Motor neuron (in vitro differentiated cells): ENCODE data around the gene NRAP. TPM values are rescaled to one million over a fixed set of nuclear protein-coding genes. Genes with fewer than 3 reads are reported as not detected.
"Not testable (repeated sequence)": the region's sequence is repeated elsewhere in the genome, so short reads cannot be mapped to it uniquely, and the experiment has no call there.

Experiments
- ATAC-seq, 8 experiments: fragments of 200-7000 bp; cut with Tn5 transposase; replicated peaks in 6 of 8; 2 replicates each; pipeline ENCODE4 v1.8.0; 2021; ENCODE audit warnings: mild to moderate bottlenecking in 8 of 8, moderate library complexity in 8 of 8
- H3K27ac ChIP-seq, 2 donors: fragments of 250-450 bp; sonication (Bioruptor Pico); 2 replicates each; pipeline ENCODE4 v1.9.0; 2021; ENCODE audit warnings: antibody characterized with exemption in 2 of 2, mild to moderate bottlenecking in 2 of 2, moderate library complexity in 1 of 2
- H3K4me1 ChIP-seq, 2 donors: fragments of 250-450 bp; sonication (Bioruptor Pico); replicated peaks in 1 of 2; 2 replicates each; pipeline ENCODE4 v1.6.1; 2021; ENCODE audit warnings: antibody characterized with exemption in 2 of 2, mild to moderate bottlenecking in 2 of 2, moderate library complexity in 1 of 2
- H3K4me3 ChIP-seq, 5 donors: fragments of 250-450 bp; sonication (Bioruptor Pico); 2 replicates each; pipeline ENCODE4 v1.9.0; 2021; ENCODE audit warnings: antibody characterized with exemption in 5 of 5, mild to moderate bottlenecking in 5 of 5, moderate library complexity in 4 of 5
- WGBS, 10 experiments: fragments of 450-650 bp; shearing (Covaris generic); methylation state at CpG; one replicate each; pipeline ENCODE4 v1.0.0; 2022; 5-methylcytosine and 5-hydroxymethylcytosine counted together
- in situ Hi-C, 9 experiments: fragments of 400-800 bp; cut with MboI; loops; one replicate each; pipeline ENCODE4 v1.15.0; 2021; ENCODE audit warnings: low sequenced_read_pairs in 9 of 9, low pct_unique_long_range_greater_than_20kb in 2 of 9; ENCODE audit not compliant: unreplicated experiment in 9 of 9
- total RNA-seq, 8 experiments: library from RNA; unstranded; fragments of 300-600 nt; gene quantifications; 2 replicates each; pipeline versions ENCODE4 v1.2.3 to v1.2.4, GENCODE V29; 2022

Gene NRAP
- total RNA-seq, 8 experiments from 2014 or later = 0.15 to 5.3 (median 1.3) TPM; not detected in 2

GRCh38 chr10:113679463-113680189 is 15.8 kb upstream of the NRAP start, which contains the start of gene CASP7:
Gene CASP7 (plus strand): TSS chr10:113679912. CDS start chr10:113697494, 17,582 bp downstream.
- in situ Hi-C loops = no loop called here
- Histone ChIP-seq H3K4me1 (no peaks in the 10 kb centered on the region), H3K27ac (peak within 1 kb of the TSS in 1 of 2 donors; percentile 70), H3K4me3 (peak within 1 kb of the TSS; percentile 50 to 81 (median 63))
- peak; percentile 78 to 94 (median 92) for ATAC-seq
- WGBS, 10 experiments = 0 to 4% (median 1%) methylated on average over 1 to 11 of the region's 68 CpGs; no CpG with 5 or more reads in 6 of the 10 experiments

GRCh38 chr10:113666682-113667252 is 2.9 kb upstream of the NRAP start:
- H3K4me3 ChIP-seq = no peak overlapping the region
- peak in 2 of 8 experiments; percentile 20 to 50 for ATAC-seq
- WGBS, 10 experiments = 8 to 100% (median 73%) methylated on average over 1 to 4 of the region's 5 CpGs
- no peak overlapping the region for H3K27ac ChIP-seq
- H3K4me1 ChIP-seq = no peaks in the 10 kb centered on the region
- in situ Hi-C loops = no loop called here

DNA sequence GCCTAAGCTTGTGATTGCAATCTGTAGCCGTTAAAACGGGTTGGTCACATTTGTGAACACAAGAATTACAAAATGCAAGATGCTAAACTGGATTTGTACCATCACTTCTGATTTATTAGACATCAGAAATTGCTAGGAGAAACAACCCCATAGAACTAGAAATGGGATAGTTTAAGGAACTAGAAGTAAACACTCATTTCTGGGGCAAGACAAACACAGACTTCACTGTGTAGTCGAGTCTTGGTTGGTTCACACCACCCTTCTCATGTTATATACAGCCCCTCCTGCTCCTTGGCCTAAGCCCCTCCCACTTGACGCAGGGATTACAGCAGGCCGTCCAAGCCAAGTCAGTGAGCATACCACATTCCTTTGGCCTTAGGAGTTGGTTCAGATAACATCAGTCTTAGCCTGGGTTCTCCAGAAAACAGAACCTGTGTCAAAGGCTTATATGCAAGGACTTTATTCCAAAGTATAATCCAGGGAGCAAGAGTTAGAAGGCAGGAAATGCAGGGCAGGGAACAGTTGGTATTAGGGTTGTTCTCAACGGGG is 2.0 kb upstream of the NRAP start:
- in situ Hi-C loops = no loop called here
- Histone ChIP-seq H3K4me1 (no peaks in the 10 kb centered on the region), H3K4me3 (no peak overlapping the region), H3K27ac (no peak overlapping the region)
- ATAC-seq = peak in 3 of 8 experiments; percentile 83 to 98 (median 97)
- WGBS, 10 experiments = 8 to 100% (median 79%) methylated on average over 1 to 6 of the region's 6 CpGs; no CpG with 5 or more reads in 2 of the 10 experiments

DNA sequence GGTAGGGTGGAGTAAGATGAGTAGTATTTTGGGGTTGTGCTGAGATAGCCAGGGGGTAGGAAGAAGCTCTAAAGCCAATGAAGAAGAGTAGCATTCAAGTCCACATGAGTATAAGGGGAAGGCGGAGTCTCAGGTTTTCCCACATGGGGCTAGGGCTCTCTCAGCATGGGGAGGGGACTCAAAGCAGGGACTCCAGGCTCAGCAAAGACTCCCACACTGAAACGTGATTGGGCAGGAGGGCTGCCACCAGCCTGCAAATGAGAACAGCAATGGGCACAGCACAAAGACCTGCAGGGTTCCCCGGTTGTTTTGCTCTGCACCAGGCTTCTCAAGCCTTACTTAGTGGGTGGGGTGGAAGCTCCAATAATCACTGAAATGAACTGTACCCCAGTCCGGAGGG is 1.5 kb upstream of the NRAP start:
- 60 to 100% (median 96%) methylated on average over 1 to 3 of the region's 4 CpGs; no CpG with 5 or more reads in 3 of the 10 experiments for WGBS, 10 experiments
- no peak overlapping the region for H3K27ac ChIP-seq
- no peak for ATAC-seq
- H3K4me1 ChIP-seq = no peaks in the 10 kb centered on the region
- in situ Hi-C loops = no loop called here
- H3K4me3 ChIP-seq = no peak overlapping the region

DNA sequence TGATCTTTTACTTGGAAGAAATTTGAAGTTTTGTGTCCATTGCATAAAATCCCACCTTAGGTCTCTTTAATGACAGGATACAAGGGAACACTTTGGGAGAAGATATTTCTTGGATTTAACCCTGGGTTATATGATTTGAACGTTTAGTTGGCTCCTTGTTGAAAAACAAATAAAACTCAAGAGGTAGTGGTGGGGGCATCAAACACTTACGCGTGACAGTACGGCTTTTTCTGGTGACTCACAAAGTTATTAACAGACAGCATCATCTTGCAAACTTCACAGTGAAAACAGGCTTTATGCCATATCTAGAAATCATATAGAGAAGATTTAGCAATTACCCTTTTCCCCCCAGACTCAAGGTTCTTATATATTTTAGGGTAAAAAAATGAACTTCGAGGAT is 699 bp downstream of the NRAP start:
- WGBS, 10 experiments = 41 to 100% (median 81%) methylated on average over 2 to 5 of the region's 5 CpGs
- in situ Hi-C loops = no loop called here
- no peaks in the 10 kb centered on the region for H3K4me1 ChIP-seq
- no peak overlapping the region for H3K4me3 ChIP-seq
- H3K27ac ChIP-seq = no peak overlapping the region
- ATAC-seq = no peak

- Histone ChIP-seq H3K27ac (no peak overlapping the region), H3K4me3 (no peak overlapping the region), H3K4me1 (no peaks in the 10 kb centered on the region)
- in situ Hi-C loops = no loop called here
- WGBS, 10 experiments = 100% methylated on average over 1 to 2 of the region's 2 CpGs; no CpG with 5 or more reads in 5 of the 10 experiments
- no peak for ATAC-seq
Measured at GRCh38 chr10:113661332-113661731, 2.5 kb downstream of the NRAP start.

DNA sequence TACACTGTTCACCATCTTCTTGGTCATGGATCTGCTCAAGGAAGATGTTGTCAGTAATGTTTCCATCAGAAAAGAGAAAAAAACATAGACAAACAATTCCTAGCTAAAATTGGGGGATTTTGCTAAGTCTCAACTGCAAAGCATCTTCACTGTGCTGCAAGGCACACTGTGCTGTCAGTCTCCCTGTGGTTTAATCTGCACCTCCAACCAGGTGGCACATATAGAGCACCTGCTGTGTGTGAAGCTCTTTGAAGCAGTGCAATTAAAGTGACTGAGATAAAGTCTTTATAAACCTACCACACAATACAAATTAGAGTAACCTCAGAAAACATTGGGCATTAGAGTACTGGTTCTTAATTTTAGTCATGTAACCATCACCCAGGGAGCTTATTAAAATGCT is 6.3 kb downstream of the NRAP start:
- Histone ChIP-seq H3K4me1 (no peaks in the 10 kb centered on the region), H3K27ac (no peak overlapping the region), H3K4me3 (no peak overlapping the region)
- in situ Hi-C loops = no loop called here
- no peak for ATAC-seq

GRCh38 chr10:113656896-113657295 is 6.9 kb downstream of the NRAP start:
- peak in 1 of 8 experiments; percentile 35 for ATAC-seq
- WGBS, 10 experiments = 0 to 83% (median 50%) methylated on average over 1 to 2 of the region's 2 CpGs; no CpG with 5 or more reads in 1 of the 10 experiments

DNA sequence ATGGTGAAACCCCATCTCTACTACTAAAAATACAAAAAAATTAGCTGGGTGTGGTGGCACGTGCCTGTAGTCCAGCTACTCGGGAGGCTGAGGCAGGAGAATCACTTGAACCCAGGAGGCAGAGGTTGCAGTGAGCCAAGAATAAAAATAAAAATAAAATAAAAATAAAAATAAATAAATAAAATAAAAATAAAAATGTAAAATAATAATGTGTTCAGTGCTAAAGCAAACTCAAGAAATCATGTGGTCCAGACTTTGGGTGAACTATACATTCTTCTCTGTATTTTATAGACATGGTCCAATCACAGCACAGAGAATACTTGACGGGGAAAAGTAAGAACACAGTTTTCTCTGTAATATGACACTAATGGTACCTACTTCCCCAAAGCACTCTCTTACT is 11.4 kb downstream of the NRAP start:
- ATAC-seq, H3K4me1 ChIP-seq, H3K4me3 ChIP-seq, in situ Hi-C loops, H3K27ac ChIP-seq: not testable (repeated sequence)
- WGBS, 10 experiments = 26 to 94% (median 84%) methylated on average over 1 to 3 of the region's 3 CpGs; no CpG with 5 or more reads in 1 of the 10 experiments

More at GRCh38 chr10:113656896-113657295, 6.9 kb downstream of the NRAP start:
- in situ Hi-C loops = no loop called here
- H3K4me1 ChIP-seq = no peaks in the 10 kb centered on the region
- H3K4me3 ChIP-seq = no peak overlapping the region
- H3K27ac ChIP-seq = no peak overlapping the region

DNA sequence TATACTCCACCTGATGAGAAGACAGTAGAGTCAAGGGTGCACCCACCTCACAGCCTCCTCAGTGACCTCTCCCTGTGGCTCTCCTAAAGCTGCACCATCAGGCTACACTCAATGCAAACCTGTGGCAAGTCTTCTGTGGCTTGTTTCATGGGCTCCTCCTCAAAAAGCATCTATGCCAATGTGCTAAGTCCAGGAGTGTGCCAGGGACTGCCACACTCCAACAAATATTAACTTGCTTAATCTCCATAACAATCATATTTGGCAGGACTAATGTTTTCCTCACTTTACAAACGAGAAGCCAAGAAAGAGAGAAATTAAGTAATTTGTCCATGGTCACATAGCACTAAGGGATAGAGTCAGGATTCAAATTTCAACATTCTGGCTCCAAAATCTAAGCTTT is 11.9 kb downstream of the NRAP start:
- WGBS, 10 experiments = 0 to 100% (median 51%) methylated on average over 1 of the region's 1 CpG; no CpG with 5 or more reads in 2 of the 10 experiments
- in situ Hi-C loops = no loop called here
- Histone ChIP-seq H3K4me3 (no peak overlapping the region), H3K4me1 (no peaks in the 10 kb centered on the region), H3K27ac (no peak overlapping the region)
- no peak for ATAC-seq

DNA sequence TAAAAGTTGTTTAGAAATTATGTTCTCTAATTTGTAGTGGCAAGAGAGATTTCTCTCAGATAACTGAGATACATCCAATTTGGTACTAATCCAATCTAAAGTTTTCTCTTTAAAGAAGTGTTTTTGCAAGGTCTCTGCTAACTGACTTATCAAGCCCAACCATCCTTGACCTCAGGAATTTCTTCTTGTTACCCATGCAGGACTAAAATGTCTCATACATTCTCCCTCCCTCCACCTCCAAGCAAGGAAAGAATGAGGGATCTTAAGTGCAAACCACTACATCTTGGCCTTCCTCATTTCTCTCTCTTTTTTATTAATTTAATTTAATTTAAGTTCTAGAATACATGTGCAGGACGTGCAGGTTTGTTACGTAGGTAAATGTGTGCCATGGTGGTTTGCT is 12.8 kb downstream of the NRAP start:
- Histone ChIP-seq H3K4me3 (no peak overlapping the region), H3K4me1 (no peaks in the 10 kb centered on the region), H3K27ac (no peak overlapping the region)
- 50 to 92% (median 66%) methylated on average over 2 of the region's 2 CpGs; no CpG with 5 or more reads in 4 of the 10 experiments for WGBS, 10 experiments
- ATAC-seq = no peak
- in situ Hi-C loops = no loop called here

DNA sequence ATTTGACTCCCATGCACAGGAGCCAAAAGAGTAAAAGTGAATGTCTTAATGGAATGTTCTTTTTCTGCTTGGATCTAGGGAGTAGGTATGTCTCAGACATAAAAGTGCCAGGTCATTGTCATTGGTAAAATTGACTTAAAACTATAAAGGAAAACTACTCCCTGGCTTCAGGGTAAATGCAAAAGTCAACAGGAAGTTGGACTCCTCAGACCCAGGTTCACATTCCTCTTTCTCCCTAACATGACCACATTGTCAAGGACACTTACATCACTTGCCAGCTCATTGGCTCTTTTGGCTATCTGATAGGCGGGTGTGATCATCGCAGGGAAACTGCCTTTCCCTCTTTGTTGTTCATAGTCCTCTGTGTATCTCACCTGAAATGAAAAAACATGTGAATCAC is 13.7 kb downstream of the NRAP start:
- Histone ChIP-seq H3K4me3 (no peak overlapping the region), H3K4me1 (no peaks in the 10 kb centered on the region), H3K27ac (no peak overlapping the region)
- WGBS, 10 experiments = 60 to 100% (median 88%) methylated on average over 2 of the region's 2 CpGs; no CpG with 5 or more reads in 6 of the 10 experiments
- no peak for ATAC-seq
- in situ Hi-C loops = no loop called here

DNA sequence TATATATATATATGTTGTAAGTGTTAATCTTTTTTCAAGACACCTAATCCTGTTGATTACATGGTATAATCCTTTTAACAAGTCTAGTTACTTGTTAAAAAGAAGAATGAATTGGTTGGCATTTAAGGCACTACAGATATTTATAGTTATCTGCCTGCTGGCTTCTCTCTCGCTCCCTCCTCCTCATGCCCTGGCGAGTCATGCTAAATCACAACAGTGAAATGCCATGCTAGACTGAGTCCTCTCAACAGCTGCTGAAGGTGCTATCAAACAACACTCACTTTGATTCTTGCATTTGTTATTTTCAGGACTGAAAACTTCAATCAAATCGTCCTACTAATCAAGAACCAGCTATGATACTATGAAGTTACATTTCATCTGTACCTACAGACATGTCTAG is 15.4 kb downstream of the NRAP start:
- Histone ChIP-seq H3K4me3 (no peak overlapping the region), H3K4me1 (peaks cover 0 to 4% of the 10 kb centered on the region in 2 donors), H3K27ac (no peak overlapping the region)
- WGBS, 10 experiments = 23 to 100% (median 80%) methylated on average over 1 to 3 of the region's 3 CpGs
- ATAC-seq = no peak
- in situ Hi-C loops = no loop called here
